ENCODE results near the gene ELAVL2.
A peak's percentile ranks its signal among the peaks of the same experiment; 100 is the strongest.

Gene ELAVL2

GRCh38 chr9:23826120-23826629 lies at the start of gene ELAVL2:
Gene ELAVL2, minus strand, starts transcription at chr9:23826240. Its CDS starts 64,006 bp downstream, at chr9:23762234.
- peak; percentile 42 for DNase-seq

- DNase-seq: no peak
Observed at GRCh38 chr9:23858234-23858633, 32.2 kb upstream of the ELAVL2 start.

- DNase-seq: no peak
Observed at GRCh38 chr9:23855873-23856604, 30.0 kb upstream of the ELAVL2 start.

GRCh38 chr9:23850690-23851629 lies 24.9 kb upstream of the ELAVL2 start:
- no peak for DNase-seq

GRCh38 chr9:23850242-23850689 lies 24.2 kb upstream of the ELAVL2 start:
- DNase-seq: no peak

- DNase-seq: no peak
Observed at GRCh38 chr9:23849379-23850035, 23.5 kb upstream of the ELAVL2 start.

GRCh38 chr9:23842565-23843129 lies 16.6 kb upstream of the ELAVL2 start:
- no peak for DNase-seq

GRCh38 chr9:23841304-23841703 lies 15.3 kb upstream of the ELAVL2 start:
- DNase-seq: no peak

GRCh38 chr9:23837038-23837437 lies 11.0 kb upstream of the ELAVL2 start:
- no peak for DNase-seq

GRCh38 chr9:23830929-23831730 lies 5.1 kb upstream of the ELAVL2 start:
- DNase-seq: no peak

GRCh38 chr9:23830476-23830805 lies 4.4 kb upstream of the ELAVL2 start:
- no peak for DNase-seq

- no peak for DNase-seq
Observed at GRCh38 chr9:23829580-23830475, 3.8 kb upstream of the ELAVL2 start.

GRCh38 chr9:23825700-23826099 lies 340 bp downstream of the ELAVL2 start:
- DNase-seq: no peak

GRCh38 chr9:23824830-23825591 lies 1.0 kb downstream of the ELAVL2 start:
- no peak for DNase-seq

- DNase-seq: no peak
Observed at GRCh38 chr9:23823986-23824829, 1.8 kb downstream of the ELAVL2 start.

- DNase-seq: no peak
Observed at GRCh38 chr9:23823269-23823668, 2.8 kb downstream of the ELAVL2 start.

GRCh38 chr9:23822261-23823169 lies 3.5 kb downstream of the ELAVL2 start:
- no peak for DNase-seq

Measured in CD4-positive, alpha-beta T cell treated with Interleukin-10 for 1 hour (primary cell).